HG03565 (cell line): ENCODE measurements around the gene MTA1.

Experiments used
- ATAC-seq: cut with Tn5 transposase; IDR thresholded peaks from one replicate; pipeline ENCODE4 v1.9.1; 2021; ENCODE audit warnings: mild to moderate bottlenecking, moderate library complexity; ENCODE audit not compliant: unreplicated experiment

The MTA1 gene

DNA sequence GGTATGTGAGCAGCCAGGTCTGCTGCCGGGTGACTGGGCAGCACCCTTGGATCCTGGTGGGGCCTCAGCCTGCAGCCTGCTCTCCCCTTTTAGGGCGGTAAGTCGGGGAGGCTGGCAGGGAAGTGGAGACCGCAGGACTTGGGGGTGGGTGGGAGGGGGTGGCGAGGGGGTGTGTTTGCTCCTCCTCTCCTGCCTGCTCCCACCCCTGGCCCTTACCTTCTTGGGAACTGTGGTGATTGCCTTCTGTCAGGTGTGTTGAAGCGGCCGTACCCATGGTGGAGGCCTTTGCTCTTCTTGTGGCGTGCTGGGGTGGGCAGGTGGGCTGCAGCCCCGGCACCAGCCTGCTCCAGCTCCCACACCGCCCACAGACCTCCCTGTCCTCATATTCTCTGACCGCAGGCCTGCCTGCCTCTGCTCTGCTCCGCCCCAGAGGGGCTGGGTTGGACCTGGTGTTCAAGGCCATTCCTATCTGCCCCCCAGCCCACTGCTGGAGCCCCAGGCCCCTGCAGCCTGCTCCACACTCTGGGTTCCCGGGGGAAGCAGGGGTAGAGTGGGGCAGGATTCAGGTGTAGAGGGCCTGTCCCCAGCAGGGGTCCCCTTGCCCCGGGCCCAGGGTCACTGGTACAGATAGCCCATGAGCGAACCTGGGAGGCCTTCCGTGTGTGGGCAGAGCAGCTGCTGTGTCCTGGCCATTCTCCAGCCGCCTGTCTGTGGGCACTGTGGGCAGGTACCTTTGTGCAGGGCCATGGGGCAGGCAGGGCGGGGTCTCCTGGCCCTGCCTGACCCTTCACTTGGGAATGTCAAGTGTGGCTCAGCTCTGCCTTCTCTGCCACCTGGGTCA lies 76.6 kb downstream of the MTA1 start:
- no peak for ATAC-seq

- ATAC-seq: no peak
Observed at GRCh38 chr14:105496831-105497591, 77.4 kb downstream of the MTA1 start.

DNA sequence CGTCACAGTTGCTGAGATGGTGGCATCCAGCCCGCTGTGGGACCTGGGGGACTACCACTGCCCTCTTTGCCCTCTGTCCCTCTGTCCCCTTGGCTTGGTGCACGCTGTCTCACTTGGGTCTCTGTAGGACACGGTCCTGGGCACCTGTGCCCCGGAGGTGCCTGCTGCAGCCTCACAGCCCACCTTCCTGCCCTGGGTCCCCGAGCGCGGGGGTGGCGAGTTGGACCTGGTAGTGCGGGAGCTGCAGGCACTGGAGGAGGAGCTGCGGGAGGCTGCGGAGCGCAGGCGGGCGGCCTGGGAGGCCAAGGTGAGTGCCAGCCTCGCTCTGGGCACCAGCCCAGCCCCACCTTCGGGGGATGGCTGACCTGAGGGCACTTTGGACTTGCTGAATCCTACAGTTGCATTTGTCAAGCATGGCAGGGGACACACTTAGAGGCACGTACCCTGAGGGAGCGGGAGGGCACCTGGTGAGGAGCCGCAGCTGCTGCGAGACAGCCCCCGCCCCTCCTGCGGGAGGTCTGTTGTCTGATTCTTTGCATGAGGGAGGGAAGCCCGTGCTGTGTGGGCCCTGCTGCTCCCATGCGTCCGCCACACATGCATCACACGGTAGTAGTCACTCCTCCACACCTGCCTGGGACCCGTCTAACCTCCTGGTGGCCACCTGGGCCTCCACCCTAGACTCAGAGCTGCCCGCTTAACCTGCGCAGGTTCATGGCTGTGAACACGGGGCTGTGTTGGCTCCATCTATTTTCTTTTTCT lies 78.2 kb downstream of the MTA1 start:
- ATAC-seq: no peak

DNA sequence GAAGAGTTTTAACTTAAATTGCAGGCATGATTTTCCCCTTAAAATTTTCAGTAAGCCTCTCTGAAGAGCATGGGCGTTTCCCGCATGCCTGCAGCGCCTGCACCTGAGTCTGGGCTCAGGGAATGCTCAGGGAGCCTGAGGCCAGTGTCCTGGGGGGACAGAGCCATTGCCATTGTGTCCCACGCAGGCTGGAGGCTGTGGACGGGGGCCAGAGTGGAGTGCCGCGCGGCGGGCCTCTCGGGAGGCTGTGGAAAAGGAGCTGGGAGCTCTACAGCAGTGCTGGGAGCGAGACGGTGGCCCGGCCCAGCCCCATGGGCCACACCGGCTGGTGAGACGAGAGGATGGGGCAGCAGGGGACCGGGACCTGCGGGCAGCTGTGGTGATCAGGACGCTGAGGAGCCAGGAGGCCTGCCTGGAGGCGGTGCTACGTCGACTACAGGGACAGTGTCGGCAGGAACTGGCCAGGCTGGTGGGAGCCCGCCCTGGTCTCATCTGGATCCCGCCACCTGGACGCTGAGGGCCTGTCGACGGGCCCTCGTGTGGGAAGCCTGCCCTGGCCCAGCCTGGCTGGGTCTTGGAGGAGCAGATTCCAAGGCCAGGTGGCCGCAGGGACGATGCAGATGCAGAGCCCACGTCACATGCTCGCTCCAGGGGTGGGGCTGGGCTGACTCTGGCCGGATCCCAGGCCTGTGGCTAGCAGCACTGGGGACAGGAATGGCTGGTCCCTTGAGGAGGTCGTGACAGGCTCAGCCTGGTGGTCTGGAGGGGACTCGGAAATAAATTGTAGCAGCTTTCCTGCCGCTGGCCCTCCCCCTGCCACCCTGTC lies 79.0 kb downstream of the MTA1 start:
- no peak for ATAC-seq

- ATAC-seq: no peak
Observed at GRCh38 chr14:105499256-105500035, 79.8 kb downstream of the MTA1 start.

DNA sequence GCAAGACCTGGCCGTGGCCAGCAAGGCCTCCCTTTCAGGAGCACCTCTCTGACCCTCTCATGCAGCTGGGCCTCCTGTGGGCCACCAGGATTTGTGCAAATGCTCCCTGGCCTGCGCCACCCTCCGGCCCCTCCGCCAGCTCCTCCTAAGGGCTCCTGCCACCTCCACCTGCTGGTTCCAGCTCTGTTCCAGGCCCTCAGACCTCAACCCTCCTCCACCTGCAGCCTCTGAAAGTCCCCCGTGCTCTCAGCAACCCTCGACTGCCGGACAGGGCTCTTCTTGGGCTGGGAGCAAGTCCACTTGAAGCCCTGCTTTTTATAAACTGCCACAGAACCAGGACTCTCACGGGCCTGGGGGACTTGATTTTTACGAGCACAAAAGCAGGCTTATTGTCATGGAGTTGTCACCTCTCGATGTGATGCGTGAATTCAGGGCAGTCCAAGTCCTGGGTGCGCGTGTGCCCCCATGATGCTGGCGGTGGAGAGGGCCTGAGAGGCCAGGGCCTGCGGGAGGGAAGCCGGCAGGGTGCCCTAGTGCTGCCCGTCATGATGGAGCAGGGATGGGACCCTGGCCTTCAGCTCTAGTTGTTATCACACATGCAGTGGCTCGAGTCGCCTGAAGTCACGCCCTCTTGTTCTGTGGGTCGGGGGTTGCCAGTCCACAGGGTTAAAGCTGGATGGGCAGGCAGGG lies 80.6 kb downstream of the MTA1 start:
- ATAC-seq: no peak

DNA sequence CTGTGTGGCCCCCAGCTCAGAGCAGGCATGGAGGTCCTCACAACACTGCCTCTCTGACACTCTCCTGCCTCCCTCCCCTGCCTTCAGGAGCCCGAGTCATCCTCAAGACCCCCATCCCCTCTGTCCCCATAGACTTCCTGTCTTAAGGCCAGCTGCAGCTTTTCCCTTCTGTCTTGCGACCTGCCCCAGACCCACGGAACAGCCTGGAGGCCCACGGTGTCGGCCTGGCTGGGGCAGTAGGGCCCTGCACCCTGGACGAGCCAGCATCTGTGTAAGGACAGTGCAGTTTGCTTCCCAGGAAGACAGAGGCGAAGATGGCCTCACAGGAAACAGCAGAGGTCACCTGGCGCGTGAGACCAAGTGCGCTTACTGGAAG lies 81.1 kb downstream of the MTA1 start:
- ATAC-seq: no peak

GRCh38 chr14:105501504-105502291 lies 82.1 kb downstream of the MTA1 start:
- ATAC-seq: no peak

DNA sequence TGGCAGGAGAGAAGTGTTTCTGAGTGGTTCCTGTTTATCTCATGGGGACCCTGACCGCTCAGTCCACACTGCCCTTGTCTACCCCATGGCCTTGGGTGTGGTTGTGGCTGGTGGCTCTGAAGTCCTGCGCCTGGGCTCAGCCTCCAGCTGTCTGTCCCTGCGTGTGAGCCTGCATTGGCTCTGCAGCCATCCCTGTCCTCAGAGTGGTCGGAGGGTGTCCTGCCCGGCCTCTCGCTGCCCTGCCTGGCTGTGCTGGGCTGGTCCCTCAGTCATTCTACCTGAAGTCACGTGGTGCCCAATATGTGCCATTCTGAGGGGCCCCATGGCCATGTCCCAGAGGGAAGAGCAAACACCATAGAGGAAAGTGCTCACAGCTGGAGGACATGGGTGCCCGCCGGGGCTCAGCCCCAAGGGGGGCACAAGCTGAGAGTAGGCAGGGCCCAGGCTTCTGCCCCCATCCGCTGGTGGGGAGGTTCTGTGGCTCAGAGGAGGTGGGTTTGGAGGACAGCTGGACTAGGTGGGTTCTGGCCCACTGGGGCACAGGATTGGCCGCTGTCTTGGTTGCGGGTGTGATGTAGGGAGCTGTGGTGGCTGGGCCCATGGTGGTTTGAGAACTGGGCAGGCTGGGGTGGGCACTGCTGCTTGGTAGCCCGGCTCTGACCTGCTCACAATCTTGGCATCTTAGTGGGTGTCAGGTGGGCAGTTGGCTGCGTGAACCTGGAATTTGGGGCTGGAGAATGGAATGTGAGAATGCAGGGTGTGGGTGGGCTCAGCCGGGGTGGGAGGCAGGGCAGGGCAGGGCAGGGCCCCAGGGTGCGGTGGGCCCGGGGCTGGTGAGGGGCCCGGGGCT lies 83.0 kb downstream of the MTA1 start:
- ATAC-seq: no peak

DNA sequence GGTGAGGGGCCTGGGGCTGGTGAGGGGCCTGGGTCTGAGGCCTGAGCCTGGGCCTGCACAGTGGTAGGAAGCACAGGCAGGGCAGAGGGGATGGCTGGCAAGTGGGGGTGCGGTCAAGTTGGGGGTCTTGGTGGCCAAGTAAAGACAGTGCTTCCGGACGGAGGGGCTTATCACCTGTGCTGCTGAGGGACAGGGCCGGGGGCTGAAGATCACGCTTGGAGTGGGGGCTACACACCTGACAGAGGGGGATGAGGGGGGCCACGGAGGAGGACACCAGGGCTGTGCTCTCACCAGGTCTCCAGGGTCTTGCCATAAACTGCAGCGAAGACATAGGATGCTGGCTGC lies 83.6 kb downstream of the MTA1 start:
- ATAC-seq: no peak

DNA sequence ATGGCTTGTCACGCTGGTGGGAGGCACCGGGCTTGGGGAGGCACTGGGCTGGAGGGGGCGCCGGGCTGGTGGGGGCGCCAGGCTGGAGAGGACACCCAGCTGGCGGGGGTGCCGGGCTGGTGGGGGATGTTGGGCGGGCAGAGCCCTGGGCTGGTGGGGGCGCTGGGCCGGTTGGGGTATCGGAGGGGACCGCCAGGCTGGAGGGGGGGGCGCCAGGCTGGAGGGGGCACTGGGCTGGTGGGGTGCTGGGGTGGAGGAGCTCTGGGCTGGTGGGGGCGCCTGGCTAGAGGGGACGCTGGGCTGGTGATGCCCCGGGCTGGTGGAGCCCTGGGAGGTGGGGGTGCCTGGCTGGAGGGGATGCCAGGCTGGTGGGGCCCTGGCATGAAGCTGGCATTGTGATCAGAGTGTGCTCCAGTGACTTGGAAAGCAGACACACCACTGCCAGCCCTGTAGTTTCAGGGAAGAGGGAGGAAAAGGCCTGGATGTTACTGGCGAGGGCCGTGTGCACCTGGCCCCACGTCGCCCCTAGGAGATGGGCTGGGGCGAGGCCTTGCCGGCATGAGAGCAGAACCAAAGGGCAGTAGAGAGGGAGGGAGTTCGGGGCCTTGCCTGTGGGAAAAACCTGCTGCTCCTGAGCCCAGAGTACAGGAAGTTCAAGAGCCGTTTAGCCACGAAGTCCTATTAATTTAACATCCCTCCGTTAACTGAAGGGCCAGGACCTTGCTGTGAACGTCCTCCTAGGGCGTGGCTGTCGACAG lies 84.5 kb downstream of the MTA1 start:
- ATAC-seq: no peak

GRCh38 chr14:105505101-105505500 lies 85.5 kb downstream of the MTA1 start:
- no peak for ATAC-seq

- no peak for ATAC-seq
Observed at GRCh38 chr14:105507247-105507646, 87.6 kb downstream of the MTA1 start.

DNA sequence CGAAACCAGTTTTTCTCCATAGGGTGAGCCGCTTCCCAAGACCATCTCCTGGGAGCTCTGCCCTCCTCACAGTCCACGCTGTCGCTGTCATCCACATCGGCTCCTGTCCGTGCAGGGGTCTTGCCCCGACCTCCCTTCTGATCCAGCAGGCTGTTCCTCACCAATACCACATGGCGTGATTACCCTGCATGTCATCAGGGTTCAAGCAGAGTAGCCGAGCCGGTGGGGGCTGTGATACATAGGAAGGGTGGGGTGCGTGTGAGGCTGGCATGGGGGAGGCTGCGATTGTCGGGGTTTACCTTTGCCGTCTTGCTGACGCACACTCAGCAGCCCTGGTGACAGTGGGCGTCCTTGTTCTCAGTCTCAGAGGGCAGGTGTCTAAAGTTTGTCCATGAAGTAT lies 88.4 kb downstream of the MTA1 start:
- no peak for ATAC-seq

DNA sequence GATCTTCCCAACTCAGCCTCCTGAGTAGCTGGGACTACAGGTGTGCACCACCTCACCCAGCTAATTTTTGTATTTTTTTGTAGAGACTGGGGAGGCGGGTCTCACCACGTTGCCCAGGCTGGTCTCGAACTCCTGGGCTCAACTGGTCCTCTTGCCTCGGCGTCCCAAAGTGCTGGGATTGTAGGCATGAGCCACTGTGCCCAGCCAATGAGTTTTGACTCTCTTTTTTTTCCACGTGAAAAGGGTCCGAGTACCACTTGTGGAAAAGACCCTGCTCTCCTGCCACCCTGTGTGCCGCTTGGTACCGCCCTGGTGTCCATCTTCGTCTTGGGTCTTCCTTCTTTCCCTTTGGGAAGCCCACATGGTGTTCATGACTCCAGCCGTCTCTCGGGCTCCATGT lies 89.0 kb downstream of the MTA1 start:
- ATAC-seq: no peak

DNA sequence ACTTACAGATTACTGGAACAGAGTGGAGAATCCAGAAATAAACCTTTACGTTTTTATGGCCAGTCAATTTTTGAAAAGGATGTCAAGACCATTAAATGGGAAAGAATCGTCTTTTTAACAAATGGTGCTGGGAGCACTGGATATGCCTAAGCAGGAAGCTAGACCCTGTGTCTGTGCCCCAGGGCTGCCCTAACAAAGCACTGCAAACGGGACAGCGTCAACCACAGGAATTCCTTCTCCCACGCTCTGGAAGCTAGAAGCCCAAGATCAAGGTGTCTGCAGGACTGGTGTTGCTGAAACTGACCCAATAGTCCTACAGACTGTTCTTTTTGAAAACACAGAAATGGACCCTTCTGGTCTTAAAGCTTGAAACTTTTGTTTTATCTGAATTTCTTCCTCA lies 97.5 kb downstream of the MTA1 start:
- ATAC-seq: no peak
